Gastroesophageal sphincter (tissue), 3 donors: ENCODE results near the gene WDR93.

ENCODE experiments used
- CTCF ChIP-seq, 4 experiments: fragments of 200-600 bp in 2 of 4; fragments of 450-650 bp in 2 of 4; sonication (generic) in 1 of 4; IDR thresholded peaks; one replicate each; pipeline ENCODE4 v1.5.1; 2017 to 2019; ENCODE audit warnings: antibody characterized with exemption in 4 of 4, mild to moderate bottlenecking in 2 of 4, moderate library complexity in 2 of 4
- EP300 ChIP-seq: sonication (generic); formaldehyde crosslinking; IDR thresholded peaks from one replicate; pipeline ENCODE4 v1.6.1; 2017; ENCODE audit warnings: antibody characterized with exemption, mild to moderate bottlenecking
- POLR2A ChIP-seq, 2 donors: fragments of 450-650 bp; IDR thresholded peaks; one replicate each; pipeline ENCODE4 v1.6.1; 2017; ENCODE audit warnings: antibody characterized with exemption in 2 of 2, mild to moderate bottlenecking in 2 of 2, moderate library complexity in 1 of 2
- POLR2AphosphoS5 ChIP-seq: sonication (generic); formaldehyde crosslinking; IDR thresholded peaks from one replicate; pipeline ENCODE4 v1.6.1; 2017; ENCODE audit warnings: antibody characterized with exemption

DNA sequence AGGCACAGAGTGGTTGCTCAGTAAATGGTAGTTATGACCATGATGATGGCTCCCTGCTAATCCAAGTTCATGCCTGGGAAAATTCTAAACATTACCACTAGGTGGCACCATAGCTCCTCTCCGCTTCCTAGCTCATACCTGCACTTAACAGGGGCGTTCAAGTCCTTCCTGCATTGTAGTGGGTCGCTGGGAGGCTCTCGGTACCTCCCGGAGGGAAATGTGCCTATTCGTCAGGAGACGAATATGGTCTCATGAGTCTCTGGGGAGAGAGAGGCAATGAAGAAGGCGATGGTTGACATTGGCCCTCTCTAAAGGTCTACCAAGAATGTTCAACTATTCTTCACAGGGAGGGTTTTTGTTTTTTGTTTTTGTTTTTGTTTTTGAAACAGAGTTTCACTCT lies 49.5 kb downstream of the WDR93 start:
- TF ChIP-seq POLR2A (IDR thresholded peaks at IDR 0.05), result no peak
- TF ChIP-seq EP300, result no peak
- TF ChIP-seq CTCF (IDR thresholded peaks at IDR 0.05), result peak in 3 of 4 experiments; percentile 86 to 92 (median 89)
- TF ChIP-seq POLR2AphosphoS5, result no peak
